Right cardiac atrium (tissue), 5 donors: ENCODE measurements around the gene JAG1. TPM values are rescaled to one million over a fixed set of nuclear protein-coding genes. Genes with fewer than 3 reads are reported as not detected.

Experiments used
- ATAC-seq, 2 donors: fragments of 200-7000 bp; cut with Tn5 transposase; one replicate each; pipeline versions ENCODE4 v1.8.0 to v1.9.1; 2020; ENCODE audit warnings: moderate library complexity in 2 of 2, mild to moderate bottlenecking in 1 of 2
- DNase-seq, 3 donors: peaks; one replicate each; pipeline ENCODE4 v3.0.0-alpha.2; 2020
- H3K27ac ChIP-seq: one replicate; pipeline ENCODE4 v1.5.1; 2013; ENCODE audit warnings: mild to moderate bottlenecking, low read length, control low read depth, moderate library complexity
- H3K27me3 ChIP-seq: one replicate; pipeline ENCODE4 v1.6.1; 2013; ENCODE audit not compliant: control insufficient read depth, insufficient read depth
- H3K4me1 ChIP-seq: one replicate; pipeline ENCODE4 v1.6.1; 2013; ENCODE audit warnings: low read length; ENCODE audit not compliant: control insufficient read depth, insufficient read depth
- H3K4me3 ChIP-seq: one replicate; pipeline ENCODE4 v1.5.1; 2013; ENCODE audit warnings: low read length, control low read depth
- H3K9me3 ChIP-seq: one replicate; pipeline ENCODE4 v1.6.1; 2013; ENCODE audit warnings: low read length; ENCODE audit not compliant: control insufficient read depth
- WGBS: extraction: QIAGEN DNeasy Blood & Tissue Kit; methylation state at CpG from one replicate; pipeline ENCODE4 v1.1.7; 2013; 5-methylcytosine and 5-hydroxymethylcytosine counted together
- intact Hi-C, 4 donors: fragments of 100-400 bp; cut with DNase I; formaldehyde crosslinking; loops; one replicate each; pipeline versions ENCODE4 v1.11.0 to v1.14.0; 2022 to 2023
- polyA plus RNA-seq: library from polyadenylated mRNA; stranded (reverse); fragments of 200-250 nt; gene quantifications from one replicate; pipeline ENCODE4 v1.2.3, GENCODE V29; 2013
- total RNA-seq, 4 donors: library from RNA; stranded (reverse); fragmentation: NEBNext Ultra II Directional; extraction: Animal tissue kit (Norgen Biotek cat#: 25700); gene quantifications; one replicate each; pipeline ENCODE4 v1.2.1, GENCODE V29; 2021
- donor health status: healthy with polysubstance abuse.
- donor health status: DM: no; HTN: yes; CAD: no.
- donor health status: DM: no; HTN: no; CAD: no.
- donor health status: DM: no; HTN: yes; CAD: no; lungs with severe emphysema.
- donor health status: DM: yes; HTN: yes; CAD: no.

The JAG1 gene
- total and polyA plus RNA-seq, 5 donors = 12.2 to 33.6 (median 29.4) TPM

- peaks cover 20% of the 10 kb centered on the region for H3K4me1 ChIP-seq
- no peak overlapping the region for H3K4me3 ChIP-seq
- H3K27me3 ChIP-seq = no peaks in the 10 kb centered on the region
- H3K27ac ChIP-seq = peak overlapping the region; percentile 51
- intact Hi-C loops = no loop called here
- 90% methylated on average over 5 of the region's 5 CpGs for WGBS
- DNase-seq (no peak), ATAC-seq (no peak)
- H3K9me3 ChIP-seq = no peaks in the 10 kb centered on the region
Measured at GRCh38 chr20:10635476-10636208, 38.2 kb downstream of the JAG1 start.

DNA sequence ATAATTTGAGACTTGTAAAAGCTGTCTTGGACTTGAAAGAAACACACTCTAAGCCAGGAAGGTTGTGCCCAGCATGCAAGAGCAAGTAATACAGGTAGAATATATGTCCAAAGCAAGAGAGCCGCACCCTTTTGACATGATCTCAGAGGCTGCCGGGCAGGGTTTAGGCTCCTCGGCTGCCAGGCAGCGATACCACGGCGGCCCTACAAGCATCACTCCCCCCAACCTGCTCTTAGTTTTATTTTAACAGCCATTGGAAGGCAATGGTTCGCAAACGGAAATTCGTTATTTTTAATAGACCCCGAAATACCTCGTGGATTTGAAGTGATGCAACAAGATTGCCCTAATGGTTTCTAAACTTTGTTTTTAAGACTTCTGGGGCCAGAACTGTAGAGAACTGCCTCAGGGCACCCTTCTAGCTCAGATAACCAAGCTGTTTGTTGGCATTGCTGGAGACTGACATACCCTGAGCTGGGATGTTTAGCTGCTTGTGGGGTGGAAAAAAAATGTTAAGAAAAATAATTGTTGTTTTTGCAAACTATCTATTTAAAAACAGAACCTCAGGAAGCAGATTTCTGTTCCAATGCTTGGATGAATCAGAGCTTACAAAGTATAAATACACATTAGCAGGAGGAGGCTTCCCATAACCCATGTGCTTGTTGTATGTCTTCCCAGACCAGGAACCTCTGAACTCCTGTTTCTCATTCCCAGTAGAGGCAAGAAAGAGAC, 39.0 kb downstream of the JAG1 start:
- H3K4me1 ChIP-seq = peaks cover 20% of the 10 kb centered on the region
- peak; percentile 35 to 68 for ATAC-seq
- 78% methylated on average over 11 of the region's 11 CpGs for WGBS
- H3K27me3 ChIP-seq = no peaks in the 10 kb centered on the region
- no peaks in the 10 kb centered on the region for H3K9me3 ChIP-seq
- H3K27ac ChIP-seq = peak overlapping the region; percentile 50
- no peak overlapping the region for H3K4me3 ChIP-seq
- no peak for DNase-seq
- intact Hi-C loops = no loop called here

- H3K9me3 ChIP-seq = no peaks in the 10 kb centered on the region
- no peak overlapping the region for H3K4me3 ChIP-seq
- 75% methylated on average over 5 of the region's 5 CpGs for WGBS
- peaks cover 17% of the 10 kb centered on the region for H3K4me1 ChIP-seq
- DNase-seq (no peak), ATAC-seq (no peak)
- no peaks in the 10 kb centered on the region for H3K27me3 ChIP-seq
- H3K27ac ChIP-seq = no peak overlapping the region
- intact Hi-C loops = no loop called here
Measured at GRCh38 chr20:10634211-10634610, 39.6 kb downstream of the JAG1 start.

GRCh38 chr20:10633718-10634117, 40.1 kb downstream of the JAG1 start:
- Histone ChIP-seq H3K27me3 (no peaks in the 10 kb centered on the region), H3K4me3 (no peak overlapping the region), H3K27ac (no peak overlapping the region), H3K9me3 (no peaks in the 10 kb centered on the region), H3K4me1 (peaks cover 15% of the 10 kb centered on the region)
- intact Hi-C loops = no loop called here
- ATAC-seq (no peak), DNase-seq (no peak)
- 85% methylated on average over 5 of the region's 5 CpGs for WGBS

DNA sequence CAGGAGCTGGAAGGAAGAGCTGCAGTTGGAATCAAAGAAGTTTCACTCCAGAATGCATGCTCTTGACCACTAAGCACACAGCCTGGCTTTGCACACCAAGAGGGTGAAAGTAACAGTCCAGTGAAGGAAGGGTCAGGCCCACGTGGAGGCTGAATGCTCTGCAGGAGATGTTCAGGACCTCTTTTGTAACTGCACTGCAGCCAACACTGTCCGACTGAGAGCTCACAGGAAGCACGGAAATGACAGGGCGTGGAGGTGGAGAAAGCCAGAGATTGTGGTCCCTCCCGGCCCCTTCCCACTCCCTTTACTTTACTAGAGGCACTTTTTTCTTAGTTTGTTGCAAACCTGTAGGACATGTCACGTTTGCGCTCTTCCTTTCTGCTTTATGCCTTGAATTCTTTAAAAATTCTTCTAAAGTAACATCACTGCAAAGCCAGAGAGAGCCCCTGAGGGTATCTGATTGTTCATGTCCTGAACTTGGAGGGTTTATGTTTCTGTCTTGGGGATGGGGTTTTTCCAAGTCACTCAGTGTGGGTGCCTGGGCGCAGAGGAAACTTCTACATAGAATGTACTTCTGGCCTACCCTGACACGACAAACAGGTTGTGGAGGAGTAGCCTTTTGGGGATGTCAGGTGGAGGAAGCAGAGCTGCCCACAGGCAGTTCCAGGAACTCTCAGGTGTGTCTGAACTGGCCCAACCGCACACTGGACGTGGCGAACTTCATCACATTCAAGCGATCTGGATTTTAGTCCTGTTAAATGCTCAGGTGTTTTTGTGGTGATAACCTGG, 40.9 kb downstream of the JAG1 start:
- Histone ChIP-seq H3K4me3 (no peak overlapping the region), H3K4me1 (peaks cover 18% of the 10 kb centered on the region), H3K27ac (no peak overlapping the region), H3K9me3 (no peaks in the 10 kb centered on the region), H3K27me3 (no peaks in the 10 kb centered on the region)
- intact Hi-C loops = no loop called here
- peak in 1 of 2 donors; percentile 9 for ATAC-seq
- 67% methylated on average over 13 of the region's 13 CpGs for WGBS
- DNase-seq = no peak

- no peak overlapping the region for H3K4me3 ChIP-seq
- H3K4me1 ChIP-seq = peaks cover 3% of the 10 kb centered on the region
- DNase-seq (no peak), ATAC-seq (no peak)
- intact Hi-C loops = no loop called here
- H3K27ac ChIP-seq = no peak overlapping the region
- H3K27me3 ChIP-seq = no peaks in the 10 kb centered on the region
- 64% methylated on average over 4 of the region's 4 CpGs for WGBS
- H3K9me3 ChIP-seq = no peaks in the 10 kb centered on the region
Measured at GRCh38 chr20:10631126-10631525, 42.7 kb downstream of the JAG1 start.

GRCh38 chr20:10629946-10630650, 43.7 kb downstream of the JAG1 start:
- DNase-seq = no peak
- Histone ChIP-seq H3K4me1 (peaks cover 3% of the 10 kb centered on the region), H3K27ac (peak overlapping the region; percentile 42), H3K27me3 (no peaks in the 10 kb centered on the region), H3K4me3 (no peak overlapping the region), H3K9me3 (no peaks in the 10 kb centered on the region)
- intact Hi-C loops = no loop called here
- no peak for ATAC-seq
- 90% methylated on average over 9 of the region's 9 CpGs for WGBS

- peaks cover 3% of the 10 kb centered on the region for H3K4me1 ChIP-seq
- no peaks in the 10 kb centered on the region for H3K27me3 ChIP-seq
- DNase-seq (no peak), ATAC-seq (peak; percentile 53 to 76)
- intact Hi-C loops = no loop called here
- no peak overlapping the region for H3K4me3 ChIP-seq
- no peaks in the 10 kb centered on the region for H3K9me3 ChIP-seq
- WGBS = 46% methylated on average over 3 of the region's 3 CpGs
- no peak overlapping the region for H3K27ac ChIP-seq
Measured at GRCh38 chr20:10626896-10627295, 46.9 kb downstream of the JAG1 start.

DNA sequence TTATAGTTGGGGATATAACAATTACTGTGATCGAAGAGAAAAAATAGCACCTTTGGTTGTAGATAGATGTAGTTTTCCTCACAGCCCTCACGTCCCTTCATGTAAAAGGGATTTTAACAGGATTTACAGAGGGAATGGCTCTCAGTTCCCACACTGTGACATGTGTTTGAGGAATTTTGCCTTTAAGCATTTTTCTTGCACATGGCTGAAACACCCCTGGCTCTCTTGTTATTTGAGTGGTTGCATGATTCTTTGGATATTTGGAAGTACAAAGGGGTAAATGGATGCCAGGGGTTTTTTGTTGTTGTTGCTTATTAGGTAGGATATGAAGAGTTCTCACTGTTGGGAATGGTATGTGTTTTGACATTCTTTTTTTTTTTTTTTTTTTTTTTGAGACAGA, 48.2 kb downstream of the JAG1 start:
- Histone ChIP-seq H3K4me1 (peaks cover 3% of the 10 kb centered on the region), H3K27ac (no peak overlapping the region), H3K9me3 (no peaks in the 10 kb centered on the region), H3K27me3 (no peaks in the 10 kb centered on the region), H3K4me3 (no peak overlapping the region)
- ATAC-seq = no peak
- 95% methylated on average over 2 of the region's 2 CpGs for WGBS
- intact Hi-C loops = no loop called here
- no peak for DNase-seq

- 47% methylated on average over 16 of the region's 16 CpGs for WGBS
Measured at GRCh38 chr20:10622657-10623418, 51.0 kb downstream of the JAG1 start.

More at GRCh38 chr20:10622657-10623418, 51.0 kb downstream of the JAG1 start:
- no peak overlapping the region for H3K4me3 ChIP-seq
- intact Hi-C loops = no loop called here
- peak; percentile 84 to 95 for ATAC-seq
- H3K9me3 ChIP-seq = no peaks in the 10 kb centered on the region
- H3K27ac ChIP-seq = peak overlapping the region; percentile 92
- no peaks in the 10 kb centered on the region for H3K4me1 ChIP-seq
- DNase-seq = peak; percentile 61 to 80 (median 67)
- H3K27me3 ChIP-seq = no peaks in the 10 kb centered on the region
